Activated CD4-positive, alpha-beta T cell treated with anti-CD3 and anti-CD28 coated beads, Interleukin-10, Interleukin-2, amounts not matched to agents 100 ng/mL and 50 ng/mL, durations not matched to agents 16 hours and 8 hours (primary cell): ENCODE measurements around the gene TRIM45.
"Not testable (repeated sequence)": the region's sequence is repeated elsewhere in the genome, so short reads cannot be mapped to it uniquely, and the experiment has no call there.

ENCODE experiments used
- DNase-seq: peaks from one replicate; pipeline ENCODE4 v3.0.0-alpha.2; 2020

TRIM45 gene, protein sequence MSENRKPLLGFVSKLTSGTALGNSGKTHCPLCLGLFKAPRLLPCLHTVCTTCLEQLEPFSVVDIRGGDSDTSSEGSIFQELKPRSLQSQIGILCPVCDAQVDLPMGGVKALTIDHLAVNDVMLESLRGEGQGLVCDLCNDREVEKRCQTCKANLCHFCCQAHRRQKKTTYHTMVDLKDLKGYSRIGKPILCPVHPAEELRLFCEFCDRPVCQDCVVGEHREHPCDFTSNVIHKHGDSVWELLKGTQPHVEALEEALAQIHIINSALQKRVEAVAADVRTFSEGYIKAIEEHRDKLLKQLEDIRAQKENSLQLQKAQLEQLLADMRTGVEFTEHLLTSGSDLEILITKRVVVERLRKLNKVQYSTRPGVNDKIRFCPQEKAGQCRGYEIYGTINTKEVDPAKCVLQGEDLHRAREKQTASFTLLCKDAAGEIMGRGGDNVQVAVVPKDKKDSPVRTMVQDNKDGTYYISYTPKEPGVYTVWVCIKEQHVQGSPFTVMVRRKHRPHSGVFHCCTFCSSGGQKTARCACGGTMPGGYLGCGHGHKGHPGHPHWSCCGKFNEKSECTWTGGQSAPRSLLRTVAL

DNA sequence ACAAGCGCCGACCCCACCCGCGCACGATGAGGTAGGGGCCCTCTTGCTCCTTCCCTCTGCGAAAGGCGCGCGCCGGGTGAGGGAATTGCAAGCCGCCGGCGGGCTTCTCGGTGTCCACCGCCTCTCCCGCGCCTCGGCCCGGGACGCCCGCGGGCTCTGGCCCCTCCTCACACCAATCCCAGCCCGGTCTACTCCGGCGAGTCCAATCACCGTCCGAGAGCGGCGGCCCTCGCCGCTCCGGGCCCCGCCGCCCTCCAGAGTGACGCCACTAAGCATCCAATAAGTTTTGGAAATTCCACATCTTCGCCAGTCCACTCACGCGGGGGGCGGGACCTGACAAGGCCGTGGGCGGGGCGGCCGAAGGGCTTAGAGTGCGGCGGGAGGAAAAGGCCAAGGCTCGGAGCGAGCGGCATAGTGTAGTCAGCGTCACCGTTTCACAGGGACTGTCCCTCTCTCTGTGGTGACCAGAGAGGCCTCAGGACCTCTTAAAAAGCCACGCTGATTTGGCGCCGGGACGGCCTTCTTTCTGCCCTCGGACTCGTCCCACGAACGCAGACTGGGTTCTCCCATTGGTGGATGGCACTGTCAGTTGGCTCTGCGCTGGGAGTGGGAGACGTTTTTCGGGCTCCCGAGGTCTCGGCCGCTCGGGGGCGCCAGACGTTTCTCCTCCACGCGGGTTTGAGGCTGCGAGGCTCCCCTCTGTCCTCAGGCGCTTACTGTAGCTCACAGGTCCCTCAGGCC, at the start of gene TRIM45:
Gene TRIM45, minus strand, starts transcription at position 161 of the 741 bp plus-strand sequence. CDS start 548 bp downstream, outside the sequence.
- DNase-seq, result peak; percentile 91

DNA sequence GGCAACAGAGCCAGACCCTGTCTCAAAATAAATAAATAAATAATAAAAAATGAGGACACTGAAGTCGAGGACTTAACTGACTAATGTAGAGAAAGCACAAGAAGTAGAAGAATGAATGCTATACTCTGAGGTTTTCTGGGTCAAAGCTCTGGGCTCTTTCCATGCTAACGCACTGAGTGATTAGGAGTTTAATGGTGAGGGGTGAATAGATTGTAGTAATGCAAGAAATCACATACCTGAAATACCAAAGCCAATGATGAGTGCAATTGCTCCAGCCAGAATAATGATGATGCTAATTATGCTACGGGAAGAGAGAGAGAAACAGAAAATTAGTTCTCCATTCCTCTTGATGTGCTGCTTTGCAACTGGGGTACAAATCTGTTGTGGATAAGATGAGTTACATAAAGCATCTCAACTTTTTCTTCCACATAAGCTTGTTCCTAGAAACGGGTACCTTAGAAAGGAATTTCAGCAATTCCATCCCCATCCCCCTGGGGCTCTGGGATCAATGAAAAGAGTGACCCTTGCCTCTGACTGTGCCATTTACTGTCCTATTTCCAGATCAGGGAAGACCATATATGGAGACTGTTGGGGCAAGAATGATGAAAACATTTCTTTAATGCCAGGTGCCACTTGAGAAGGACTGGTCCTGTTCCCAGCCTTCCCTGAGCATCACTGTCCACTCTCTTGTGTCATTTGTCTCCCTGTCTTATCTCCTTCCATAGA, 48.5 kb upstream of the TRIM45 start:
- DNase-seq, result no peak

DNA sequence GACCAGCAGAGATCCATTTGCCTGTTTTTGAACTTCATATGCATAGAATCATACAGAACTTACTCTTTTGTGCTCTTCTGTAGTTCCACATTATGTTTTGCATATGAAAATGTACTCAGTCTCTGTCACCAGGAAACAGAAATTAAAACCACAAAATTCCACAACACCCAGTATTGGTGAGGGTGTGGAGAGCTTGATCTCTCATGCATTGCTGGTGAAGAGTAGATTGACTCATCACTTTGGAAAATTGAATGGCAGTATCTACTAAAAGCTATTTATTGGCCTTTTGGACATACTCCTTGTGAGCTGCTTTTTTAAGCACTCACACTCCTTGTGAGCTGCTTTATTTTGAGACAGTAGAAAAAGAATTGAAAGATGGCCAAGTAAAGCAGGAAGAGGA, 45.9 kb upstream of the TRIM45 start:
- no peak for DNase-seq

DNA sequence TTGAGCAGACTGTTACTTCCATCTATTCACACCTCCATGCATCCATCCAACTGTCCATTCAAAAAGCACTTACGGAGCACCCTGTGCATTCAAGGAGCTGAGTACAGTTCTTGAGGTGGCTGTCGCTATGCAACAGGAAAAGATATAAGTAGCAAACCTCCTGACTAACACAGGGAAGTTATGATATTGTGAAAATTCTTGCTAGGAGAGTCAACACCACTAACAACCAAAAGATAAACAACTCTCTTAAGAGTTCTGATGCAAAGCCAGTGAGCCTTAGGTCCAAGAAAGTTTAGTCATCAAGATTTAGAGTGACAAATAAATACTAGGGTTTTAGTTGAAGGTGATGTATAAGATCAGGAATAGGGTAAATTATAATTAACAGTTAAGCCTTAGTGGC, 44.5 kb upstream of the TRIM45 start:
- DNase-seq, result no peak

DNA sequence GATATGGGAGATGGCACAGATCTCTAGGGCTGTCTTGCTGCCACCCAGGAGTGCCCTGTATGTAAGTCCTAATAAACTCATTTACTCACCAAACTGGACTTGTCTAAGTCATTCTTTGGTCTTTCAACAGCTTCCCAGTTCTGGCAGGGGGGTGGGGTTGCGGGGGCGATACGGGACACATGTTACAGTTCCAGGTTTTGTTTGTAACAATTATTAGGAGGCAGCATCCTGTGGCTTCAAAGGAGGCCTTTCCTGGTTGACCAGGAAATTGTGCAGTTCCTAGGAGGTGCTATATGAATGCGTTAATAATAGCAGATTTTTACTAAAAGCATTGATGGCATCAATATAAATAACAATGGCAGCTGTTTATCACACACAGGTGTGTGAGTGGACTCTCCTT, 42.7 kb upstream of the TRIM45 start:
- DNase-seq, result no peak

DNA sequence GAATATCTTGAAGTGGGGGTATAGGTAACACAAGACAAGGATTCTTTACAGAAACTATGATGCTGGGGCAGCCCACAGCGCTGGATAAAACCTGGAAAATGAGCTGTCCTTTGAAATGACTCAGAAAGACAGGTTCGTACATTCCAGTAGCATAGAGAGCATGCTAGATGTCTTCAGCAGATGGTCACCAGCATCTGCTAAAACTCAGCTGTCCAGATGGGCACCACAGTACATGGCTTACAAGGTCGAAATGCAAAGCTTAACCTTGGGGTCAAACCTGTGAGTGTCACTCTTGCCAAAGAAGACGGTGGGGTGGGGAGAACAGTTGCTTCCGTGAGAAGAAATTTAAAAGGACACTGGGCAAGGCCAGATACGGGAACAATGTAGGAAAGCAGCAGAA, 41.3 kb upstream of the TRIM45 start:
- DNase-seq, result no peak

DNA sequence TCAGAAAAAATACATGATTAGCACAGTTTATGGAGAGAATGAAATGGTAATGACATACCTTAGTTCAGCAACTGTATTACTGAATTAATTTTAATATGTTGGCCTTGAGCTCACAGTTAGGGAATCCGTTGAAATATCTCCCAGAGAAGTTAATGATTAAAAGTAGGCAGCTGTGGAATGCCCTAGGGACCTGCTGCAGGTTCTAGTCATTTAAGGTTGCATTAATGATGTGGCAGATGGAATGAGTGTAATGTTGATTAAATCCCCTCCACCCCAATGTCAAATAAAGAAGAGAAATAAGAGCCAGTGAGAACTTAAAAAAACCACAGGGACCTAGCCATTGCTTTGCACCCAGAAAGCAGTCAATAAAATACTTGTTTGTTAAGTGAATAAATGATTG, 40.3 kb upstream of the TRIM45 start:
- no peak for DNase-seq

DNA sequence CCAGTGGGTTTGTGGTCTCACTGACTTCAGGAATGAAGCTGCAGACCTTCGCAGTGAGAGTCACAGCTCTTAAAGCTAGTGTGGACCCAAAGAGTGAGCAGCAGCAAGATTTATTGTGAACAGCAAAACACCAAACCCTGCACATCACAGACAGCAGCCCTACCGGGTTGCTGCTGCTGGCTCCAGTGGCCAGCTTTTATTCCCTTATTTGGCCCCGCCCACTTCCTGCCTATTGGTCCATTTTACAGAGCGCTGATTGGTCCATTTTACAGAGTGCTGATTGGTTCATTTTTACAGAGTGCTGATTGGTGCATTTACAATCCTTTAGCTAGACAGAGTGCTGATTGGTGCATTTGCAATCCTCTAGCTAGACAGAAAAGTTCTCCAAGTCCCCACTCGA, 29.8 kb upstream of the TRIM45 start:
- DNase-seq, result not testable (repeated sequence)

DNA sequence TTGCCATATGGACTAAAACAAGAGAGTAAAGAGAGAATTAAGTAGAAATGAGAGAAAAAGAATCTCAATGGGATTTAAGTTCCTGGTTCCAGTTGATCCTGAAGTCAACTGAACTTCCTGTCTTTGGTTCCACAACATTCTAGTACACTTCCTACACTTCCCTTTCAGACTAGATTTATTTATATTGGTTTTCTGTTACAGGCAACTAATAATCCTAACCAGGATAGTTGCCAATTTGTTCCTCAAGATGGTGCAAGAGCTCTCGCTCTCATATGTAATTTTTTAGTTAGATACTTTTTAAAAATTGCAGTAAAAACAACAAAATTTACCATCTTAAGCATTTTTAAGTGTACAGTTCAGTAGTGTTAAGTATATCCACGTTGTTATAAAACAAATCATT, 28.8 kb upstream of the TRIM45 start:
- no peak for DNase-seq

DNA sequence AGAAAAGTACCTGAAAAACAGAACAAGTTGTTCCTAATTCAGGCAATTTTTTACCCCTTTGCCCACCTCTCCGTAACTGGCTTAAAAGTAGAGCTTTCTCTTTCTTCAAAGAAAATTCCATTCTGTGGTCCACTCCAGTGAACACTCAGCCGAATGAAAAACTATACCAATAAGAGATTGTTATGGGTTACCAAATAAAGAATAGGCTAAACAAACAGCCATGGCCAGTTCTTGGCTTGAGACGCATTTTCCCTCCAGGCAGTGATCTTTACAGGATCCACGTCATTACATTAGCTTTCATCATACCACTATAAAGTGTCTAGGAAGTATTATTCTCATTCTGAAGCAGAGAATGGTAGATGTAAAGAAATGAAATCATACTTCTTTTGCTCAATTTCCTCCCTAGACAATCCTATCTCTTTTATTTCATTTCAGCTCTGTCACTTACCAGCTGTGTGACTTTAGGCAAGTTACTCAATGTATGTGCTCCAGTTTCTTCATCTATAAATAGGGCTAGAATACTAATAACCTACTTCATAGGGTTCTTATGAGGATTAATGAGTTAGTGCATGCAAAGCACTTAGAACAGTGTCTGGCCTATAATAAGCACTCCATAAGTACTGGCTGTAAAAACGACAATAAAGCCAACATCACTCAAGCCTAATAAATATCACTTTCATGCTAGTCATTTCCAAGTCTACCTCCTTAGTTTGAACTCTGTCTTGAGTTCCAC, 26.5 kb upstream of the TRIM45 start:
- DNase-seq, result no peak

DNA sequence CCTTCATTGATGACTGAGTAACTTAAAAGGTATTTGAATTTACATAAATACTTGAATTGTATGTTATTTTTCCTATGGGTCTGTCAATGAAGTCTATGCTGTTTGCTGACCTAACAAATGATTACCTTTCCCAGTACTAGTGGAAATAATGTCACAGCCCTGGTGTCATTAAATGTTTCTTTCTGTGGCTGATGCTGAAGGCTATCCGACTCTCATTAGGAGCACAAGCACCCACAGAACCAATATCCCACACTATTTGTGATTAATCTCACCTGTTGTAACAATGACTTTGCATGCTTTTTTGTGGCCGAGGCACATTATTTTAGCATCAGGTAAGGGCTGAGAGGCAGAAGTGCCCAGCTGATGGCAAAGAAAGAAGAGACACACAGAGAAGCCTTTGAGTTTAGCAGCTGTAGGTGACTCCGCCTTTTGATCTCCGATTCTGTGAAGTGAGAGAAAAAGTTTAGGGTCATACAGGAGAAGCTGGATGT, 25.8 kb upstream of the TRIM45 start:
- DNase-seq, result no peak

DNA sequence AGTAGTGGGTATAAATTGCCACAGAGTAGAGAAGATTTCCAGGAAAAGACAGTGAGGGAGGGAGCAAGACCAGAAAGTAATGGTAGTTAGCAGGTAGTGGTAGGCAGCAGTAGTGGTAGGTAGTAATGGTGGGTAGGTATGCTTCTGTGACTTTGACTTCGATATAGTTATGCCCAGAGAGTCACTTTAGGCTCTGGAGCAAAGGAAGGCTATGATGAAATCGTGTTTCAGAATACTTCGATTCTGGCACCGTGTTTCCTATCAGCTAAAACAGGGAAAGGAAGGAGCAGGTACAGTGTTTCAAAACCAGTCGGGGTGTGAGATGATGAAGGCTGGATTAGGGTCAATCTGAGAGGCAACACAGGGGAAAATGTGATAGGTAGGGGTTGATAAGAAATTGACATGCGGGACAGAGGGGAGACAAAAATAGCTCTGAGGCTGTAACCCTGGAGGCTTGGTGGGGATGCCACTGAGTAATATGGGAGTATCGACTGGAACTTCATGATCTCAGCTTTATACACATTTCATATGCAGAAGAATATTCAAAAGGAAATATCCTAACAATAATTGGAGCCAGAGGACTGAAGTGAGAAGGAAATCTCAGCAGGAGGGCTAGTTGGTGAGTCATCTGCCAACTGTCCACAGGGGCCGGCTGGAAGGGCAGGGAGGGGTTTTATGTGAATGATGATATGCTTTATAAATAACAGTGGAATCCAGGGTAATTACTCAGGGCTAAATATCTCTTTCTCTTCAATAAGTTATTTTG, 25.2 kb upstream of the TRIM45 start:
- no peak for DNase-seq

DNA sequence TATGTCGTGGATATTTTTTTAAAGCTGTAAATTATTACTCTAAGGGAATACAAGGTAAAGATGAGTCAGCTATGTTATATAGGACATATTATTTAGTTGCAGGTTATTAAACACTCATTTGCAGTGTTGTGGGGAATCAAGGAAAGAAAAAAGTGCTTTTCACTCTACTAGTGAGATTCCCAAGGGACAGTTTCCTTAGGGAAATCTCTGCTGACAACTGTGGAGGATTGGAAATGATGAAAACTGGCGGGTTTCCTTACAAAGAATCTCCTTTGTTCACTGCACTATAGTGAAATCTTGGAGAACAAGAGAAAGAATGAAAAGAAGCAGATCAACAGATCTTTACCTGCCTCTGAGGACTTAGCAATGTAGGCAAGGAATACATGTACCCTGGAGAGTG, 24.5 kb upstream of the TRIM45 start:
- DNase-seq, result no peak

DNA sequence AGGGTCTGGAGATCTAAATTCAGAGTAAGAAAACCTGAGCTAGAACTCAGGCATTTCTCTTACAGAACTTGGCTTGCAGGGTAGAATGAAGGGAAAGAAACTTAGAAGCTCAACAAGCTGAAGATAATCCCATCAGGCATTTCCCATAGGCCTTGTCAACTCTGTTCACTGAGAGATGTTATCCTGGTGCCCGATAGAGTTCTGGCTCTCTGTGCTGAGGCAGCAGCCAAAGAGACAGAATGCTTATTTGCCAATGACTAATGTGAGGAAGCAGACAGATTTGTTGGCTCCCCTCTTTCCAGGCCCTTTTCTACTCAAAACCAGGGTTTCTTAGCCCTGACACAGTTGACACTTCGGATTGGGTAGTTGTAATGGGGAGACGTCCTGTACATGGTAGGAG, 22.3 kb upstream of the TRIM45 start:
- DNase-seq, result no peak

DNA sequence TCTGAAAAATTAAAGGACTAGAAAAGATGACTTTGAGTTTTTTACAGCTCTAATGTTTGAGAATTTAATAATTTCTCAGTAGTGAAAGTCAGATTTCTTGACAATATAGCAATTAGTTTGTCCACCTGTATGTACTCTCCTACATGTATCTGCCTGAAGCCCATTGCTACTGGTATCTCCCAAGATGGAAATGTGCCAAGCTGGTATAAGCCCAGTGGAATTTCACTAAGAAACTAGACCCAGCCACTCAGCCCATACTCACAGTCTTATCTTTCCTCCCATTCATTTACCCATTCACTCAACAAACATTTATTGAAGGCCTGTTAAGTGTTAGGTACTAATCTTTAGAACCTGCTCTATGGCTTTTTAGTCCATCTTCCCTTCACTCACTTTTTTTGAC, 21.6 kb upstream of the TRIM45 start:
- DNase-seq, result no peak

DNA sequence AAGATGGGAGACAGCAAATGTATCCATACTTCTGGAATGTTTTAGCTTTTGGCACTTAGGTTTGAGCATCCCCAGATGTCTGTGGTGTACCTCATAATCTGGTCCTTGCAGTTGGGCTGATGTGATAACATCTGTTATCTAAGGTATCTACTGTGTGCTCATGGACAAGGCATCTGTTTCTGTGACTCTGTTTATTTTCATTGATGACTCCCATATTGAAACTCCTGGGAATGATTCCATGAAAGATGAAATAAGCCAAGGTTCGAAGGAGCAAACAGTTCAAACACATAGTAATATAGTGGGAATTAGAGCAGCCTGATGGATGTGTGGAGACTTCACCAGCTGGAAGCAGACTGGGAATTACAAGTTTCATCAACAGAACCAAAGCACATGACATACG, 20.7 kb upstream of the TRIM45 start:
- DNase-seq, result no peak

DNA sequence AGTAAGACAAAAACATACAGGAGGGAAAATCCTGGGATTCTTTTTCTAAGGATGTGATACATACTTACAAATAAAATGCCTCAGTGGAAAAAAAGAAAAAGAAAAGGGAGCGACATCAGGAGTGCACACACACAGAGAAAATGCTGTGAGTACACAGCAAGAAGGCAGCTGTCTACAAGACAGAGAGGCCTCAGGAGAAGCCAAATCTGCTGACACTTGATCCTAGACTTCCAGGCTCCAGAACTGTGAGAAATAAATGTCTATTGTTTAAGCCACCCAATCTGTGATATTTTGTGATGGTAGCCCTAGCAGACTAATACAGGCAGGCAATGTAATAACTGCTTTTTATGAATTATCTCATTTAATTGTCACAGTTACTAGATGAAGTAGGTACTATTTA, 17.0 kb upstream of the TRIM45 start:
- DNase-seq, result no peak

DNA sequence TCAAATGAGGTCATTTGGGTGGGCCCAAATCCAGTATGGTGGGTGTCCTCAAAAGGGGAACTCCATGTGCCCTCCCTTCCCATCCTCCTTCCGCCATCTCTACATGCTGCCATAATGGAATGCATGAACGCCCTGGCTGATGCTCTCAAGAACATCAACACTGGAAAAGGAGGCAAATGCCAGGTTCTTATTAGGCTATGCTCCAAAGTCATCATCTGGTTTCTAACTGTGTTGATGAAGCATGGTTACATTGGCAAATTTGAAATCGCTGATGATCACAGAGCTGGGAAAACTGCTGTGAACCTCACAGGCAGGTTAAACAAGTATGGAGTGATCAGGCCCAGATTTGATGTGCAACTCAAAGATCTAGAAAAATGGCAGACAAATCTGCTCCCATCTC, 16.6 kb upstream of the TRIM45 start:
- DNase-seq, result no peak

DNA sequence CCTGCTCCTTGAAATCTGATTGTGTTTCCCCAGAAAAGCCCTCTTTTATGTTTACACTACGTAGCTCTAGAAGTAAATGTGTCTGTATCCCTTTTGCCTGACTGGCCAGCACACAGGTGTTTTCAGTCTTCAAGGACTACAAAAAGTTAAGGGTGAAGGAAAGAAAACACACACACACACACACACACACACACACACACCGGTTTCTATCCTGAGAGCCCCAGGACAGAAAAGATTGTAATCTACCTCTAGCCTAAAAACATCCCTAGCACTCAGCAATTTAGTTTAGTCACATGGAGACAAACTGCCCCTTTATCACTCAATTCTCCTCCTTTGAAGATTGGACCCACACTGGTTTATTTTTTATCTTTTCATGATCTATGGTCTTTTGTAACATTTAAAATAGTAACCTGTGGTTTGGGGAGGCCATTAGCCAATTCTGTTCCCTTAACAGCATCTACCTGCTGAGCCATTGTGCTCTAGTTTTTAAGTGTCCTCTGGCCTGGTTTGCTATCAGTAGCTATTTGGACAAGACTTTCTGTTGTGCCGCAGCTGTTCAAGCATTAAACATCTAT, 15.8 kb upstream of the TRIM45 start:
- DNase-seq, result no peak

DNA sequence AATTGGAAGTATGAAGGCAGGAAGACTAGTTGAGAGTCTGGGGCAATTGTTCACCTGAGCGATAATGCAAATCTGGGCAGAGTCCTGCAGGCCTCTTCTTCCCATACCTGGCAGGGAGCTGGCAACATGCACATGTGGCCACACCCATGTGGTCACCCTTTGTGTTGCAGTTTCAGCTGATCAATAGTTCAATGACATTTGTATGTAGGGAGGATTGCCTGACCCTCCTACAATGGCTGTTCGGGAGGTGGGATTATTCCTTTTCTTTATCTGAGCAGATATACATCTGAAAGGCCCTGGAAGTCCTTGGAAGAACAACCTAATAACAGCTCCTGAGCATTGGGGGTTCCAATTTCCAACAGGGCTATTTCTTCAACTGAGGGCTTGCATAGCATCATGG, 15.2 kb upstream of the TRIM45 start:
- DNase-seq, result no peak

DNA sequence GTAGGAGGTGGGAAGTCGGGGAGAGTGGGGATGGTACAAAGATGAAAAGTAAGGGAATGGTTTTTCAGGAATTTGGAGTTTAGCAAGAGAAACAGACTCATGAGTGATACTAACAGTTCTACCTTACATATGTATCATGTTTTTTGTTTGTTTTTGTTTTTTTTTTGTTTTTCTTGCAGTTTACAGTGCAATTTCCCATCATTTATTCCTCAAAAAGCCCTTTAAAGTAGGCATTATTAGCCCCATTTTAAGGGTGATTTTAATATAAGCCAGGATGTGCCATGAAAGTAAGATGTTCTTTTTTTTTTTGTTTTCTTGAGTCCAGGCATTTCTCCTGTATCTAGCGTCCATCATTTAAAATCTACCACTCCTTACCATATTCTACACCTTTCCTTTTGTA, 13.8 kb upstream of the TRIM45 start:
- DNase-seq, result no peak
